ENCODE data around the gene PTPRN2. TPM values are rescaled to one million over a fixed set of nuclear protein-coding genes. Genes with fewer than 3 reads are reported as not detected.
A peak's percentile ranks its signal among the peaks of the same experiment; 100 is the strongest.

PTPRN2 gene
- total and polyA plus RNA-seq, 2 donors = 1.7 to 1.9 TPM

GRCh38 chr7:157612009-157612663 is 975.5 kb downstream of the PTPRN2 start:
- H3K9me3 ChIP-seq (ENCODE audit: control insufficient read depth in 2 of 2, insufficient read depth in 1 of 2, low read length in 1 of 2) = no peaks in the 10 kb centered on the region
- no peak overlapping the region for H3K27ac ChIP-seq (ENCODE audit: low read depth in 1 of 2, low read length in 1 of 2)
- H3K4me1 ChIP-seq (ENCODE audit: control insufficient read depth in 2 of 2, insufficient read depth in 2 of 2, low read length in 2 of 2) = peaks cover 4 to 39% of the 10 kb centered on the region in 2 donors
- H3K36me3 ChIP-seq (ENCODE audit: control insufficient read depth in 2 of 2, insufficient read depth in 2 of 2, low read length in 1 of 2) = no peaks in the 10 kb centered on the region
- H3K4me3 ChIP-seq (ENCODE audit: low read length in 2 of 2) = peak overlapping the region; percentile 53 to 61
- WGBS = 73% methylated on average over 33 of the region's 33 CpGs
- peaks cover 5 to 46% of the 10 kb centered on the region in 2 donors for H3K27me3 ChIP-seq (ENCODE audit: control insufficient read depth in 2 of 2, insufficient read depth in 1 of 2, low read length in 1 of 2)
- DNase-seq (ENCODE audit: low read depth in 6 of 9, low spot score in 9 of 9) = peak in 2 of 9 donors; percentile 27 to 52

GRCh38 chr7:157611341-157611740 is 976.3 kb downstream of the PTPRN2 start:
- H3K27me3 ChIP-seq (ENCODE audit: control insufficient read depth in 2 of 2, insufficient read depth in 1 of 2, low read length in 1 of 2) = peaks cover 5 to 44% of the 10 kb centered on the region in 2 donors
- no peak for DNase-seq (ENCODE audit: low read depth in 6 of 9, low spot score in 9 of 9)
- no peaks in the 10 kb centered on the region for H3K9me3 ChIP-seq (ENCODE audit: control insufficient read depth in 2 of 2, insufficient read depth in 1 of 2, low read length in 1 of 2)
- 95% methylated on average over 18 of the region's 18 CpGs for WGBS
- H3K4me3 ChIP-seq (ENCODE audit: low read length in 2 of 2) = no peak overlapping the region
- H3K36me3 ChIP-seq (ENCODE audit: control insufficient read depth in 2 of 2, insufficient read depth in 2 of 2, low read length in 1 of 2) = no peaks in the 10 kb centered on the region
- no peak overlapping the region for H3K27ac ChIP-seq (ENCODE audit: low read depth in 1 of 2, low read length in 1 of 2)
- peaks cover 4 to 39% of the 10 kb centered on the region in 2 donors for H3K4me1 ChIP-seq (ENCODE audit: control insufficient read depth in 2 of 2, insufficient read depth in 2 of 2, low read length in 2 of 2)

- H3K4me3 ChIP-seq (ENCODE audit: low read length in 2 of 2) = no peak overlapping the region
- H3K36me3 ChIP-seq (ENCODE audit: control insufficient read depth in 2 of 2, insufficient read depth in 2 of 2, low read length in 1 of 2) = no peaks in the 10 kb centered on the region
- H3K4me1 ChIP-seq (ENCODE audit: control insufficient read depth in 2 of 2, insufficient read depth in 2 of 2, low read length in 2 of 2) = peaks cover 4 to 37% of the 10 kb centered on the region in 2 donors
- H3K27me3 ChIP-seq (ENCODE audit: control insufficient read depth in 2 of 2, insufficient read depth in 1 of 2, low read length in 1 of 2) = peaks cover 5 to 42% of the 10 kb centered on the region in 2 donors
- 96% methylated on average over 17 of the region's 17 CpGs for WGBS
- no peak for DNase-seq (ENCODE audit: low read depth in 6 of 9, low spot score in 9 of 9)
- H3K27ac ChIP-seq (ENCODE audit: low read depth in 1 of 2, low read length in 1 of 2) = no peak overlapping the region
- H3K9me3 ChIP-seq (ENCODE audit: control insufficient read depth in 2 of 2, insufficient read depth in 1 of 2, low read length in 1 of 2) = no peaks in the 10 kb centered on the region
Measured at GRCh38 chr7:157610671-157611295, 976.8 kb downstream of the PTPRN2 start.

- no peaks in the 10 kb centered on the region for H3K36me3 ChIP-seq (ENCODE audit: control insufficient read depth in 2 of 2, insufficient read depth in 2 of 2, low read length in 1 of 2)
- no peak overlapping the region for H3K27ac ChIP-seq (ENCODE audit: low read depth in 1 of 2, low read length in 1 of 2)
- peaks cover 4 to 30% of the 10 kb centered on the region in 2 donors for H3K4me1 ChIP-seq (ENCODE audit: control insufficient read depth in 2 of 2, insufficient read depth in 2 of 2, low read length in 2 of 2)
- H3K27me3 ChIP-seq (ENCODE audit: control insufficient read depth in 2 of 2, insufficient read depth in 1 of 2, low read length in 1 of 2) = peaks cover 5 to 36% of the 10 kb centered on the region in 2 donors
- DNase-seq (ENCODE audit: low read depth in 6 of 9, low spot score in 9 of 9) = no peak
- no peak overlapping the region for H3K4me3 ChIP-seq (ENCODE audit: low read length in 2 of 2)
- 97% methylated on average over 22 of the region's 22 CpGs for WGBS
- no peaks in the 10 kb centered on the region for H3K9me3 ChIP-seq (ENCODE audit: control insufficient read depth in 2 of 2, insufficient read depth in 1 of 2, low read length in 1 of 2)
Measured at GRCh38 chr7:157609932-157610640, 977.5 kb downstream of the PTPRN2 start.

- Histone ChIP-seq H3K9me3 (ENCODE audit: control insufficient read depth in 2 of 2, insufficient read depth in 1 of 2, low read length in 1 of 2) (no peaks in the 10 kb centered on the region), H3K4me1 (ENCODE audit: control insufficient read depth in 2 of 2, insufficient read depth in 2 of 2, low read length in 2 of 2) (peaks cover 4 to 25% of the 10 kb centered on the region in 2 donors), H3K4me3 (ENCODE audit: low read length in 2 of 2) (no peak overlapping the region), H3K36me3 (ENCODE audit: control insufficient read depth in 2 of 2, insufficient read depth in 2 of 2, low read length in 1 of 2) (no peaks in the 10 kb centered on the region), H3K27ac (ENCODE audit: low read depth in 1 of 2, low read length in 1 of 2) (no peak overlapping the region), H3K27me3 (ENCODE audit: control insufficient read depth in 2 of 2, insufficient read depth in 1 of 2, low read length in 1 of 2) (peaks cover 5 to 31% of the 10 kb centered on the region in 2 donors)
- WGBS = 98% methylated on average over 15 of the region's 15 CpGs
- DNase-seq (ENCODE audit: low read depth in 6 of 9, low spot score in 9 of 9) = no peak
Measured at GRCh38 chr7:157609516-157609915, 978.1 kb downstream of the PTPRN2 start.

- no peak for DNase-seq (ENCODE audit: low read depth in 6 of 9, low spot score in 9 of 9)
- WGBS = 96% methylated on average over 10 of the region's 10 CpGs
- H3K36me3 ChIP-seq (ENCODE audit: control insufficient read depth in 2 of 2, insufficient read depth in 2 of 2, low read length in 1 of 2) = no peaks in the 10 kb centered on the region
Measured at GRCh38 chr7:157607218-157607617, 980.4 kb downstream of the PTPRN2 start.

GRCh38 chr7:157606140-157606539 is 981.5 kb downstream of the PTPRN2 start:
- no peaks in the 10 kb centered on the region for H3K9me3 ChIP-seq (ENCODE audit: control insufficient read depth in 2 of 2, insufficient read depth in 1 of 2, low read length in 1 of 2)
- WGBS = 69% methylated on average over 9 of the region's 9 CpGs
- H3K4me3 ChIP-seq (ENCODE audit: low read length in 2 of 2) = no peak overlapping the region
- H3K36me3 ChIP-seq (ENCODE audit: control insufficient read depth in 2 of 2, insufficient read depth in 2 of 2, low read length in 1 of 2) = no peaks in the 10 kb centered on the region
- H3K27ac ChIP-seq (ENCODE audit: low read depth in 1 of 2, low read length in 1 of 2) = no peak overlapping the region
- peaks cover 0 to under 1% of the 10 kb centered on the region in 2 donors for H3K27me3 ChIP-seq (ENCODE audit: control insufficient read depth in 2 of 2, insufficient read depth in 1 of 2, low read length in 1 of 2)
- no peaks in the 10 kb centered on the region for H3K4me1 ChIP-seq (ENCODE audit: control insufficient read depth in 2 of 2, insufficient read depth in 2 of 2, low read length in 2 of 2)
- no peak for DNase-seq (ENCODE audit: low read depth in 6 of 9, low spot score in 9 of 9)

More at GRCh38 chr7:157607218-157607617, 980.4 kb downstream of the PTPRN2 start:
- H3K9me3 ChIP-seq (ENCODE audit: control insufficient read depth in 2 of 2, insufficient read depth in 1 of 2, low read length in 1 of 2) = no peaks in the 10 kb centered on the region
- H3K4me3 ChIP-seq (ENCODE audit: low read length in 2 of 2) = no peak overlapping the region
- no peak overlapping the region for H3K27ac ChIP-seq (ENCODE audit: low read depth in 1 of 2, low read length in 1 of 2)
- peaks cover 0 to 5% of the 10 kb centered on the region in 2 donors for H3K4me1 ChIP-seq (ENCODE audit: control insufficient read depth in 2 of 2, insufficient read depth in 2 of 2, low read length in 2 of 2)
- peaks cover 0 to 9% of the 10 kb centered on the region in 2 donors for H3K27me3 ChIP-seq (ENCODE audit: control insufficient read depth in 2 of 2, insufficient read depth in 1 of 2, low read length in 1 of 2)

- WGBS = 98% methylated on average over 3 of the region's 3 CpGs
- H3K4me3 ChIP-seq (ENCODE audit: low read length in 2 of 2) = no peak overlapping the region
- no peaks in the 10 kb centered on the region for H3K4me1 ChIP-seq (ENCODE audit: control insufficient read depth in 2 of 2, insufficient read depth in 2 of 2, low read length in 2 of 2)
- H3K27ac ChIP-seq (ENCODE audit: low read depth in 1 of 2, low read length in 1 of 2) = no peak overlapping the region
- no peaks in the 10 kb centered on the region for H3K36me3 ChIP-seq (ENCODE audit: control insufficient read depth in 2 of 2, insufficient read depth in 2 of 2, low read length in 1 of 2)
- no peaks in the 10 kb centered on the region for H3K9me3 ChIP-seq (ENCODE audit: control insufficient read depth in 2 of 2, insufficient read depth in 1 of 2, low read length in 1 of 2)
- H3K27me3 ChIP-seq (ENCODE audit: control insufficient read depth in 2 of 2, insufficient read depth in 1 of 2, low read length in 1 of 2) = no peaks in the 10 kb centered on the region
- no peak for DNase-seq (ENCODE audit: low read depth in 6 of 9, low spot score in 9 of 9)
Measured at GRCh38 chr7:157605638-157606037, 982.0 kb downstream of the PTPRN2 start.

Measured in thymus (tissue), 11 donors.